GM12875 (cell line): Measurements from ENCODE around the gene PRR23E.

Experiments used
- H3K4me3 ChIP-seq: one replicate; pipeline ENCODE4 v1.5.1; 2011; ENCODE audit warnings: low read depth, low read length, control low read depth
- TF ChIP-seq, protein P1 (sequence below): IDR thresholded peaks from 2 replicates; pipeline ENCODE4 v1.5.1; 2011; ENCODE audit warnings: low read depth, mild to moderate bottlenecking, control low read depth, inconsistent platforms, low read length, moderate library complexity, borderline replicate concordance; ENCODE audit not compliant: insufficient read depth

The PRR23E gene

DNA sequence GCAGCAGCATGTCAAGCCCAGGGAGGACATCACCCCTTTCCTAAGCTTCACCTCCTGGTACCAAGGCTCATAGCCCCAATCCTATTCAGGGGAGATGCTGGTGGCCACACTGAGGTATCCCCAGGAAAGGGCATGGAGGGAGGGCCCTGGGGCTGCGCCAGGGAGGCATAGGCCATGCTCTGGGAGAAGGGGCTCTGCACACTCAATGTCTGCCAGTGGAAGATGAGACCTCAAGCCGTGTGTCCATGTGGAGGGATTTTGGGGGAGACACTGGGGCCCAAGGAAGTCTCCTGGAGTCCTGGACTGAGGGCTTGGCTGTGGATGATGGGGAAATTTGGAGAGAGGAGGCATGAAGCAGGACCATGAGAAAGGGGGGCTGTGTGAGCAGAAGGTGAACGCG, 21.2 kb upstream of the PRR23E start:
- TF ChIP-seq, protein P1, sequence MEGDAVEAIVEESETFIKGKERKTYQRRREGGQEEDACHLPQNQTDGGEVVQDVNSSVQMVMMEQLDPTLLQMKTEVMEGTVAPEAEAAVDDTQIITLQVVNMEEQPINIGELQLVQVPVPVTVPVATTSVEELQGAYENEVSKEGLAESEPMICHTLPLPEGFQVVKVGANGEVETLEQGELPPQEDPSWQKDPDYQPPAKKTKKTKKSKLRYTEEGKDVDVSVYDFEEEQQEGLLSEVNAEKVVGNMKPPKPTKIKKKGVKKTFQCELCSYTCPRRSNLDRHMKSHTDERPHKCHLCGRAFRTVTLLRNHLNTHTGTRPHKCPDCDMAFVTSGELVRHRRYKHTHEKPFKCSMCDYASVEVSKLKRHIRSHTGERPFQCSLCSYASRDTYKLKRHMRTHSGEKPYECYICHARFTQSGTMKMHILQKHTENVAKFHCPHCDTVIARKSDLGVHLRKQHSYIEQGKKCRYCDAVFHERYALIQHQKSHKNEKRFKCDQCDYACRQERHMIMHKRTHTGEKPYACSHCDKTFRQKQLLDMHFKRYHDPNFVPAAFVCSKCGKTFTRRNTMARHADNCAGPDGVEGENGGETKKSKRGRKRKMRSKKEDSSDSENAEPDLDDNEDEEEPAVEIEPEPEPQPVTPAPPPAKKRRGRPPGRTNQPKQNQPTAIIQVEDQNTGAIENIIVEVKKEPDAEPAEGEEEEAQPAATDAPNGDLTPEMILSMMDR: no peak
- H3K4me3 ChIP-seq: no peak overlapping the region

DNA sequence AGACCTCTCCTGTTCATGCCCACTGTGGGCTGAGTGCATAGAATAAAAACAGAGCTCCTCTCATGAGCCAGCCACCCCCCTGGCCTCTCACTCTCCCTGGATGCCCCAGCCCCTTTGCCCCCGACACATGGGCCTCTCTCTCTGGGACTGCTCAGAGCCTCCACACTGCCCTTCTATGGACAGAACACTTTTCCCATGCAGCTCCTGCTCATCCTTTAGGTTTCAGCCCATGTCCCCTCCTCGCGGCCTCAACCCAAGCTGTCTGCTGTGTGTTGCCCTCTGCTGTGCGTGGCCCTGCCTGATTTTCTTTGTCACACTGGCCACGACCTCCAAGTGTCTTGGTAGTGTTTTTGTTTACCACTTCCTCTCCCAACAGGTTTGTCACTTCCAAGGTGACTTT, 20.7 kb upstream of the PRR23E start:
- H3K4me3 ChIP-seq: no peak overlapping the region
- TF ChIP-seq, protein P1: no peak

DNA sequence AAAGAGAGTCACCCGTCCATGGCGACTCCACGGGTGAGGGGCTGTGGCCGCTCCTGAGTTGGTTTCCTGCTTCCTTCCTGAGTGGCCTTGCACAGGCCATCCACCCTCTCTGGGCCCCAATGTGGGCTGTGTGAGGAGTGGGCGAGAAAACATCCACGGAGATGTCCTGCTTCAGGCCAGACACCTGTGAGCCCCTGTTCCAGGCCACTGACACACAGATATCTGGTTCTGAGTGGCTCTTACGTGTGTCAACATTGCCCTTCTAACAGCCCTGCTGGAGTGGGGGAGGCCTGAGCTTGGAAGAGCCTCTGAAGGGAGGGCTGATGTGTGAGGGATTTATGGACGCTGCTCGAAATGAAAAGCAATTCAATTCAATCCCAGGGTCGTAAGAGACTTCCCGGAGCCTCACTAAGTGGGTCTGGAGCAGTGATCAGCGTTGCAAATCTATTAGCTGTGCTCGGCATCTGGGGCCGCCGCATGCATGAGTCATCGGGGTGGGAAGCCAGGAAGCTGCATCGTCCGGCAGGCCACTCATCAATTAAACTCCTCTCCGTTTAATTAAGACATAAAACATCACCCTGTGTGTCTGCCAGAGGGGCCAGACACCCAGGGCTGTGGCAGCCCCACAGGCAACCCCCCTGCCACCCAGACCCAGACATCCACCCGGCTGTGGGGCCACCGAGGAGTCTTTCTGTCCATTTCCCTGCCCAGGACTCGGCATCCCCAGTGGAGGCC, 20.0 kb upstream of the PRR23E start:
- H3K4me3 ChIP-seq: no peak overlapping the region
- TF ChIP-seq, protein P1: no peak

DNA sequence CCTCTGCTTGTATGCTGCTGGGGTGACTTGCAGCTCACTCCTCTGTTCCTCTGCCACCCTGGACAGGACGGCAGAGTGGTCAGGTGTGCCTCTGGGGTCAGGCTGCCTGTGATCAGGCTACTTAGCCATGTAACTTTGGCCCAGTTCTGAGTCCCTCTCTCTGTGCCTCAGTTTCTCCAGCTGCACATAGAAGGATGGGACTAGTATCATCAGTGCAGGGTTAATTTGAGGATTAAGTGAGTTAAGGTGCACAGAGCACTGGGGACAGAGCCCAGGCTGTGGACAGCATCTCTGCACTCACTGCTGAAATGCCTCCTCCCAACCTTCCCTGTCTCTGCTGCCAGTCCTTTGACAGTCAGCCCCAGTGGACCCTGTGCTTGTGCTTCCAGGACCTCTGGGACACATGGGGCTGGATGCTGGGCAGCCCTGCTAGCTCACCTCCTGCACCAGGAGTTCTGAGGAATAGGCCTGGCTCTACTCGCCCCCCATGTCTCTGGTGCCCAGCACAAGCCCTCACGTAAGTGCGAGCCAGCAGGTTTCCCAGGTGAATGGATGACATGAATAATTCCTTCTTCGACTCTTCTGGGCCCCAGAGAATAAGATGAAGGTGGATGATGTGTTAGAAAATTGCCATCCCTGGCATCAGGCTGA, 19.3 kb upstream of the PRR23E start:
- TF ChIP-seq, protein P1: no peak
- H3K4me3 ChIP-seq: no peak overlapping the region

DNA sequence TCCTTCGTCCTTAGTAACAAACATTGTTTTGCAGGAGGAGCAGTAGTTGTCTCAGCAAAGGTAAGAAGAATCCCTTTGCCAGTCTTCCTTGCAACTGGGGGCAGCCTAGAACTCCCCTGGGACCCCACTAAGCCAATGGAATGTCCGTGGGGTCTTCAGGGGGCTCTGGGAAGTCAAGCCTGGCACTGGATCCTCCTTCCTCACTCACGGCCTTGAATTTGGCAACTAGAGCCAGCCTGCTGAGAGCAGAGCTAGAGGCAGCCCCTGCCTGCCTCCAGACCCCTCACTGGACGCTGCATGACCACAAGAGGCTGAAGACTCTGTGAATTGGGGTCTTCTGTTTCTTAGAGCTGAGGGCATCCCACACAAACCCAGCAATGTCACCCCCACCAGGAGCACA, 18.6 kb upstream of the PRR23E start:
- TF ChIP-seq, protein P1: no peak
- H3K4me3 ChIP-seq: no peak overlapping the region

DNA sequence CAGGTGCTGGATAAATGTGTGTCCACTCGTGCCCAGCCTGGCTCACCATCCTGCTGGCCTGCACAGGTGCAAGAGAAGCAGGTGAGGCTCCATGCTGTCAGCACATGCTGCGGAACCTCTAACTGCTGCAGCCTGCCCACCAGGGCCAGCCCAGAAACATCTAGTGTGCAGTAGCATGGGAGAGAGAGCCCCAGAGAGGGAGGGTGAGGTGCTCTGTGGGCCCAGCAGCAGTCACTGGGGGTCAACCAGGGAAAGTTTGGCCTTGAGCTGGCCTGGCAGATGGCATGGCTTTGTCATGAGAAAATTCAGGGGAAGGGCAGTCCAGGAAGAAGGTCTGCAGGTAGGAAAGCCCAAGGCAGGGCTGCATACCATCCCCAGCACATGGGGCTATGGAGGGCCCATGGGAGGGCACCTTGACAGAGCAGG, 18.2 kb upstream of the PRR23E start:
- H3K4me3 ChIP-seq: no peak overlapping the region
- TF ChIP-seq, protein P1: no peak

DNA sequence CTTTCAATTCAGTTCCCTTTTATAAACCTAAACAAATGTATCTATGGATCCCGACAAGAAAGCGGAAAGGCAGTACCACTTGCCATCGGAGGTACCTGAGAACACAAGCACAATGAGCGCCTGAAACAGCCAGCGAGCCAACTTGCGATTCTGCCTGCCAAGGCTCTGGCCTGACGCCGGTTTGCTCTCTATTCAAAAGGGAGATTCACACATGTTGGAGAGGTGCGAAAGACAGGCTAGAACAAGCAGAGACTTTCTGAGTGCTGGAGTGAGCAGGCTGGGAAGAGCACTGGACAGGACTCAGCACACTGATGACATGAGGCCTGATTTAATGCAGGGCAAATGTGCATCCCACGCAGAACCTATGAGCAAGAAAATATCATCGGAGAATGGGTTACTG, 17.7 kb upstream of the PRR23E start:
- TF ChIP-seq, protein P1: no peak
- H3K4me3 ChIP-seq: no peak overlapping the region
